Stimulated activated CD8-positive, alpha-beta memory T cell treated with anti-CD3 and anti-CD28 coated beads, Interleukin-15, amount 100 ng/mL, for 1 hour (primary cell): Measurements from ENCODE around the gene CACNA2D1.

Experiments
- DNase-seq: peaks from one replicate; pipeline ENCODE4 v3.0.0-alpha.2; 2020; ENCODE audit warnings: low read depth

CACNA2D1 gene

DNA sequence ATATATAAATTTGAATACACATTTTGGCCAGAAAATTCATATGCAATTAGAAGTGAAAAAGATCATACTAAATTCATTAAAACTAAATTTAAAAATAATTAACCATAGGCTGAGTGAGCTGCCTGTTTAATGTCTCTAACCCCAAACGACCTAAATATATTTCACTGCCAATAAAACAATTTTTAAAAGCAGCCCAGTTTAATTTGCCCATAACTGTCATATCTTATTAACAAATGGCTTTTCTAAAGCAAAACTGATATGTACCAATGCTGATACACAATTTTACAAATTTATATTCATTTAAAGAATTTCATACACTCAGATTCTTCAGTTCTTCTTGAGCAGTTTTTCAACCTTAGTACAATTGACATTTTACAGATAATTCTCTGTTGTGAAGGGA, 99.9 kb downstream of the CACNA2D1 start:
- no peak for DNase-seq

- no peak for DNase-seq
Measured at GRCh38 chr7:82339958-82340357, 103.6 kb downstream of the CACNA2D1 start.

GRCh38 chr7:82335927-82336326, 107.7 kb downstream of the CACNA2D1 start:
- no peak for DNase-seq

- DNase-seq = no peak
Measured at GRCh38 chr7:82335001-82335400, 108.6 kb downstream of the CACNA2D1 start.

- DNase-seq = no peak
Measured at GRCh38 chr7:82331234-82331633, 112.3 kb downstream of the CACNA2D1 start.

GRCh38 chr7:82330706-82331215, 112.8 kb downstream of the CACNA2D1 start:
- no peak for DNase-seq

DNA sequence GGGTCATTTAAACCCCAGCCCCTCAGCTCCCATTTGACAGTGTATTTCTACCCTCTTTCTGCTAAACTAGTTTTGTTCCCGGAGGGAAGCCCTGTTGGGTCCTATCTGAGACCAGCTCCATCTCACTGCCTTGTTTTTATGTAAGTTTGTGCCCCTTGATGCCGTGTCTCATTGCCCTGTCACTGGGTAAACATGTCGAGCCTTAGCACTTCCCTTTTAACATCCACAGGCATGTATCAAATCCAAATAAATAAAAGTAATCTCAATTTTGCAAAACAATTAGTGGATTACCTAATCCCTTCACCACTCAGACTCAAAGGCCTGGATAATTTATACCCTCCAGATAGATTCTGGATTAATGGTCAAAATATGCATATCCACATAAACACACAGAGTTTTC, 115.7 kb downstream of the CACNA2D1 start:
- DNase-seq = no peak

GRCh38 chr7:82325416-82325815, 118.2 kb downstream of the CACNA2D1 start:
- no peak for DNase-seq

DNA sequence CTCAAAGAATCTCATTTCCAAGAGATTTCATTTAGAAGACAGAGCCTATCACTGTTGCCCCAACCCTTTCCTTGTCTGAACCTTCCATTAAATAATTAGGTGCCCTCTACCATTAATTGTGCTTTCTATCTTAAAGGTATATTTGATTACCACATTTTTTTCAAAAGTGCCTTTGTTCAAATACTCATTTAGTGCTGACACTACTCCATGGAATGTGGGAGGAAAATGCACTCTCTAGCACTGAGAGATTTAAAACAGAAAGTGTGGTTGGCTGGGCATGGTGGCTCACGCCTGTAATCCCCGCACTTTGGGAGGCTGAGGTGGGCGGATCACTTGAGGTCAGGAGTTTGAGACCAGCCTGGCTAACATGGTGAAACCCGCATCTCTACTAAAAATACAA, 119.8 kb downstream of the CACNA2D1 start:
- no peak for DNase-seq

DNA sequence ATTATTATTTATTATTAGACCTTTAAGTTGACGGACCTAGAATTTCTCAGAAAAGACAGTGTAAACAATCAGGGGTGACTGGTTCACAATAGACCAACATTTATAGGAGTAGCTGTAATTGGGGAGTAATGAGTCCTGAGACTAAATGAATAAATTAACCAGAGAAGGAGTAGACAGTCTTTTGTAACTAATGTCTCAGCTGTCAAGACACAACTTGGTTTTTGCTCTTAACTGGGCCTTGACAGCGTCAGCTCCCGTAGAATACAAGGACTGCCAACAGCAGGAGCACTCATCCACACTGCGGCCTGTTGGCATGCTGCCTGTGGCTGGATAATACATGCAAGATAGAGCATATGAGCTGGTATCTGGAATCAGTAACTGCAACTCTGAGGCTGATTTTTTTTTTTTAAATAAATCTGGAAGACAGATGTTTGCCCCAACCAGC, 123.9 kb downstream of the CACNA2D1 start:
- no peak for DNase-seq

DNA sequence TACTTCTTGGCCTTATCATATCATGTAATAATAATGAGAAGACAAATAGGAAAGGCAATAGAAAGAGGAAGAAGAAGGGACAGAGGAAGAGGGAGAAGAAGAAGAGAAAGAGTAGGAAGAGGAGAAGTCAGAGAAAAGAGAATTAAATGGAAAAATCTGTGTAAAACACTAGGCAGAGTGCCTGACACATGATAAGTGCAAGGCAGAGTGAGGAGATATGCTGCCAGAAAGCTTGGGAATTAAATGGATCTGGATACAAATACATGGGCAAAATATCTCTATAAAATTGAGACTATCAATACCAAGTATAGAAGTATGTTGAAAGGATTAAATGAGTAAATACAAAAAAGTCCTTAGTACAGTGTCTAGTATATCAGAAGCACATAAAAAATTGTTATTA, 124.8 kb downstream of the CACNA2D1 start:
- DNase-seq = no peak

- DNase-seq = no peak
Measured at GRCh38 chr7:82317760-82318159, 125.8 kb downstream of the CACNA2D1 start.

DNA sequence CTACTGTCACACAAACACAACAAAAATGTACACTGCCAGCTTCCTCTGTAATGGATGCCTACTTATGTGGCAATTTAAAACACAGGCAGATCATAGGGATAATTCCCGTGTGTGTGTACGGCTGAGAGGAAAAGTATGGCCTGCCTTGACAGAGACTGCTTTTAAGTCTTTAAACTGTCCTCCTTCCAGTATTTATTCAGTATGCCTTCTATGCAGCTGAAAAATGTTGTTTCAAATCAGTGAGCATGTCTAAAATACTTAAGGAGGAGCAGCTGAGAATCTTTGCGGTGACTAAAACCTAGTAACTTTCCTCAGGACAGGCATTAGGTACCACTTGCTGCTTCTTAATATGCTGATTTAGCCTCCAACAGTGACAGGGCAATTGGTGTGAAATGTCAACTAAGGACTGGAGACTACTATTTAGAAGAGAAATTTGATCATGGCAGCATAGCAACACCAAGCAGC, 126.3 kb downstream of the CACNA2D1 start:
- DNase-seq = no peak

GRCh38 chr7:82313269-82313668, 130.3 kb downstream of the CACNA2D1 start:
- no peak for DNase-seq

GRCh38 chr7:82312646-82313045, 130.9 kb downstream of the CACNA2D1 start:
- no peak for DNase-seq

- DNase-seq = no peak
Measured at GRCh38 chr7:82305347-82306005, 138.1 kb downstream of the CACNA2D1 start.

DNA sequence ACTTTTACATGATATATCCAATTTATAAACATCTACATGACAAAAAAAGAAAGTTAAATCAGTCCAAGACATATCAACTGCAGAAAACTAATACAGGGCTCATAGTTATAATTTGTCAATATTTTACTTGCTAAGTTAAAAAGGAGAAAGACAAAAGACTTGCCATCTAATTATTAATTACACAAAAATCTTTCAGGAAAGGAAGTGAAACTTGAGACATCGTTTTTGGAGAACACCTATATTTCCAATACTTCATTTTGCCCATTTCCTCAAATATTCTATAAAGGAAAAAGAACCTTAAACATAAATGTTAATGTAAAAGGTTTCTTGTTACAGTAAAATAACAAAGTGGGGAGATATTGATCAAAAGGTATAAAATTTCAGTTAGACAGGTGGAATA, 148.7 kb downstream of the CACNA2D1 start:
- DNase-seq = no peak

DNA sequence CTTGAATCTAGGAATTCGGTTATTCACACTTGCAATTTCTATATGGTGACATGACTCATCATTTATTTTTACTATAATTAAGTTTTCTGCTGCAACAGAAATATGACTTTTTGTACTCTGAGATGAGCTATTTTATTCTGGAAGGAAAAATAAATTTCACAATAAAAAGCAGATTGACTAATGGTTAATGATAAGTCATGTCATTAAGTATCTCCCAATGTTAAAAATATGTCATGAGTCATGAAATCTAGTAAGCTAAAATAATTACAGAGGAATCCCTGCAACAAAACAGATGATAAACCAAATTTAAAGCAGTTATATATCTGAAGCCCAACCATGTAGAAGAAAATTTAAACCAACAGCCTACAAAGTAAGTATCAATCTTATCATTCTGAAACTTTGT, 149.2 kb downstream of the CACNA2D1 start:
- DNase-seq = no peak

DNA sequence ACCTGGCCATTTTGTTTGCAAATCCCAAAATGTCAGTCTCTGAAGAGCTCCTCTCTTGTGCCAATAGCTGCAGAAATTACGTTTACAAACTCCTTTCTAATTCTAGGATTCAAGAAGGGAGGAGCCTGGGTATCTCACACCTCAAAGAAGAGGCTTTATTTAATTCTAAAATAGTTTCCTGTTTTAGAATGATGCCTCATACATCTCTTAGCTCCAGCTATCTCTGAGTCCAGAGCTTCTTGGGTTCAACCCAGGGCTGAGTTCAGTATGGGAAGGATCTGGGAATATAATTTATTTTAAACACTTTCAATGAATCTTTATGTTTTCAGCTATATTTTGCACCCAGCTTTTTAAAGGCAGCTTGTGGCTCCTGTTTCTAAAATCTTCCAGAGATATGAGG, 150.1 kb downstream of the CACNA2D1 start:
- DNase-seq = no peak

GRCh38 chr7:82291931-82292330, 151.6 kb downstream of the CACNA2D1 start:
- no peak for DNase-seq

DNA sequence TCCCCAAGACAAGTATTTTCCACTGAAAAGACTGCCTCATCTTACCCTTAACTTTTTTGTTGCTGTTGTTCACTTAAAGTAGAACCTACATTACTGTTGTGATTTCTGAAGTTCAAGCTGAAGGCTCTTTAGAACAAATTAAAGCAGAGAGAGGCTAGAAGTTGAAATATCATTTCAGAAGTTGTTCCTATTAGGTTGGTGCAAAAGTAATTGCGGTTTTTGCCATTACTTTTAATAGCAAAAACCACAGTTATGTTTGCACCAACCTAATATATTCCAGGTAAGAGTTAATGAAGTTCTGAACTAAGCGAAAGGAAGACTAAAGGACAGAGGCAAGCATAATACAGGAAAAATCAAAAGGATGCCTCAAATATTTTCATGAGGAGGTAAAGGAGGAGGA, 153.7 kb downstream of the CACNA2D1 start:
- DNase-seq = no peak

DNA sequence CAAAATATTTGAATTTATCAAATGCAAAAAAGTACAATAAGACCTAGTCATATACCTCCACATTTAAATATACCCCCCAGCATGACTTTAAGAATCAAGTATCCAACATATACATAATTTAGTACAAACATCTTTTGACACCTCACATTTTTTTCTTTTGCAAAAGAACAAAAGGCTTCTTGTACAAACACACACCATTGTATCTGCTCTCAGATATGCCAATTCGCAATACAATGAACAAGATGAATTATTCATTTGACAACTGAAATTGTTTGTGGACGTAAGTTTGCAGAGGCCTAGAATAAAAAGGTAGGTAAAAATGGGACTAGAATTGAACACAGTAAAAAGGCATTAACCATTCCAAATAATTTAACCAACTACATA, 154.4 kb downstream of the CACNA2D1 start:
- DNase-seq = no peak

DNA sequence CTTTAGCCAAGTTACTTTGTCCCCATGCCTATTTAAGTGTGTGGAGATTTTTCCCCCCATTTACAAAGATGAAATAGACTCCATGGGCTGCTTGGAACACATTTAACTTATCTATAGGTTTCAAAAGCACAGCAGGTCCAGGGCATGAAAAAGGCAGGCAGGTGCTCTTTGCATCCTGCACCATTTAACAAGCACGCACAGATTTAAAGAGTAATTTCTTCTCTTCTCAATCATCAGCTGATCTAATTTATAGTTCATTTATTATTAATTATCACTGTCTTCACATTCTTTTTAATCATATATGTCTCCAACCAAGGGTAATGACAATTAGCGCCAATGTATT, 156.8 kb downstream of the CACNA2D1 start:
- DNase-seq = no peak

DNA sequence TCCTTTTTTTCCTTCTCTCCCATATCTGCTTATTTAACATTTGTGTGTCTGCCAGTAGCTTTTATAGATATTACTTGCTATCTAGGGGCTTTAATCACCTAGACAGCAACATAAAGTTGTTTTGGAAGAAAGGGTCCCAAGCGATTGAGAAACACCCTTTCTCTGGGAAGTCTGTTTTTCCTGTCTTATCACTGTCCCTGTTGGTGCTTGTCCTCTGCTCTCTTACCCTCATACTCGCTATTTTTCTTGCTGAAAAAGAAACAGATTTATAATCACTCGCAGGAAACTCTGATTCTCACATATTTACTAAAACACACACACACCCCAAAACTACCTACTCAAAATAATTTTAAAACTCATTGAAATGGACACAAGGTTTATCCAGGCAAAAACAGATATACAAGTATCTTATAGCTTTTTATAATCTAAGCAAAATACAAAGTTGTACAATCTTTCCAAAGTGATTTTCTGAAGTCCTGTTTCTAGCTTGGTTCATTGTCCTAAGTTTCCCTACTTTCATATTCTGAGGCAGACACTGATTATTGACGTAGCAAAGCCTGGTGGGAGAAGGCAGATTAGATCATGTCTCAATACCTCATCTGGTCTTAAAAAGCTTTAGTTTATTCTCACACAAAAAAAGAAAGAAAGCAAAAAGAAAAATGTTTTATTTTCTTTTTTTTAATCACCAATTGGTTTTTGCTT, 157.3 kb downstream of the CACNA2D1 start:
- no peak for DNase-seq
